Measurements from ENCODE around the gene OR10H4. TPM values are rescaled to one million over a fixed set of nuclear protein-coding genes. Genes with fewer than 3 reads are reported as not detected.

OR10H4 gene
- total RNA-seq, 1 experiment from 2014 or later: not detected

Other genes starting within 250 kb of the OR10H4 start
- not detected in 2 replicates for gene OR10H2, start 221.0 kb upstream of the OR10H4 start, total RNA-seq (2014; rRNA removed; shearing (Covaris generic))
- gene OR10H3, start 211.0 kb upstream of the OR10H4 start, total RNA-seq (2014; rRNA removed; shearing (Covaris generic)): not detected in 2 replicates
- gene OR10H5, start 161.3 kb upstream of the OR10H4 start, total RNA-seq (2014; rRNA removed; shearing (Covaris generic)): not detected in 2 replicates
- gene OR10H1, start 133.3 kb upstream of the OR10H4 start, total RNA-seq (2014; rRNA removed; shearing (Covaris generic)): not detected in 2 replicates
- gene CYP4F2, start 50.9 kb upstream of the OR10H4 start, total RNA-seq (2014; rRNA removed; shearing (Covaris generic)): 1.6 and 1.8 TPM in 2 replicates
- gene CYP4F11, start 14.5 kb upstream of the OR10H4 start, total RNA-seq (2014; rRNA removed; shearing (Covaris generic)): 0.17 and 0.44 TPM in 2 replicates
- 1,087 and 1,450 TPM in 2 replicates for gene TPM4, start 127.5 kb downstream of the OR10H4 start, total RNA-seq (2014; rRNA removed; shearing (Covaris generic))
- 110 and 159 TPM in 2 replicates for gene RAB8A, start 162.9 kb downstream of the OR10H4 start, total RNA-seq (2014; rRNA removed; shearing (Covaris generic))
- 11.1 and 12.6 TPM in 2 replicates for gene HSH2D, start 194.7 kb downstream of the OR10H4 start, total RNA-seq (2014; rRNA removed; shearing (Covaris generic))
- not detected in 2 replicates for gene CIB3, start 224.5 kb downstream of the OR10H4 start, total RNA-seq (2014; rRNA removed; shearing (Covaris generic))
- gene FAM32A, start 236.4 kb downstream of the OR10H4 start, total RNA-seq (2014; rRNA removed; shearing (Covaris generic)): 164 and 178 TPM in 2 replicates
- 113 and 140 TPM in 2 replicates for gene AP1M1, start 248.9 kb downstream of the OR10H4 start, total RNA-seq (2014; rRNA removed; shearing (Covaris generic))

Measured in M059J (cell line).